Adrenal gland (tissue), 5 donors: ENCODE results near the gene RNASEL.

Experiments
- CTCF ChIP-seq, 6 experiments: fragments of 450-650 bp in 4 of 6; fragments of 200-600 bp in 2 of 6; sonication (generic) in 1 of 6; IDR thresholded peaks; 1 replicate in 5 of 6; 2 replicates in 1 of 6; pipeline versions ENCODE4 v1.5.1 to v1.8.0; 2016 to 2021; ENCODE audit warnings: antibody characterized with exemption in 6 of 6, mild to moderate bottlenecking in 2 of 6, moderate library complexity in 1 of 6
- POLR2A ChIP-seq, 2 donors: fragments of 450-650 bp; IDR thresholded peaks; one replicate each; pipeline ENCODE4 v1.6.1; 2017; ENCODE audit warnings: antibody characterized with exemption in 2 of 2, mild to moderate bottlenecking in 2 of 2, moderate library complexity in 1 of 2
- donor health status: DM: no; HTN: no; CAD: no.

DNA sequence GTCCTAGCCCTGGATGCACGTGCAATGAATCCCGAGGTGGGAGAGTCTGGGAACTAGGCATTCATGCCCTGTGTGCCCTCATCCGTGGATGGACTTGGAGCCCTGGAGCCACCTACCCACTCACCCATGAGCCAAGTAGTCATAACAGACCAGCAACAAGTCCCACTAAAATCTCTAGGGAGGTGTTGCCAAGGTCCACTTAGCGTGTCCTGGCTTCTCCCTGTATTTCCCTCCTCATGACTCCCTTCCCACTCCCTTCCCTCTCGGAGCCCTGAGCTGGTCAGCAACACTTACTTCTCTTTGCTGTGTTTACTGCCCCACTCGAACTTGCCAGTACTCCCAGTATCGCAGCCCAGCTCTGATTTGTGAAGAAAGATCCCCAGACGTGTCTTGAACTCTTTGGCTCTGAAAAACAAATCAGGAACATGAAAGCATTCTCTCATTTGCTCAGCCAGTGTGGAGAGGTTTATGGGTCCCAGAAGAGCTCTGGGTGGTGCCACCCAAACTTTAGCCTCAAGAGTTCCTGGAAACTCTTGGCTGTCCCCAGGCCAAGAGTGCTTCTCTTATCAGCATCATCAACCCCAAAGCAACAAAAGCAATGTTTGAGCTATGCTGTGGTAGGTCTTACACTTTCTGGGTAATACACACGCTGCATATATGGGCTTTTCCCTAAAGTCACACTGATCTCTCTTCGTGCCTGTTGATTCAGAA, 14.0 kb upstream of the RNASEL start:
- TF ChIP-seq CTCF (IDR thresholded peaks at IDR 0.05) (no peak), POLR2A (IDR thresholded peaks at IDR 0.05) (no peak)
